Measurements from ENCODE around the gene AIFM3.

AIFM3 gene, protein sequence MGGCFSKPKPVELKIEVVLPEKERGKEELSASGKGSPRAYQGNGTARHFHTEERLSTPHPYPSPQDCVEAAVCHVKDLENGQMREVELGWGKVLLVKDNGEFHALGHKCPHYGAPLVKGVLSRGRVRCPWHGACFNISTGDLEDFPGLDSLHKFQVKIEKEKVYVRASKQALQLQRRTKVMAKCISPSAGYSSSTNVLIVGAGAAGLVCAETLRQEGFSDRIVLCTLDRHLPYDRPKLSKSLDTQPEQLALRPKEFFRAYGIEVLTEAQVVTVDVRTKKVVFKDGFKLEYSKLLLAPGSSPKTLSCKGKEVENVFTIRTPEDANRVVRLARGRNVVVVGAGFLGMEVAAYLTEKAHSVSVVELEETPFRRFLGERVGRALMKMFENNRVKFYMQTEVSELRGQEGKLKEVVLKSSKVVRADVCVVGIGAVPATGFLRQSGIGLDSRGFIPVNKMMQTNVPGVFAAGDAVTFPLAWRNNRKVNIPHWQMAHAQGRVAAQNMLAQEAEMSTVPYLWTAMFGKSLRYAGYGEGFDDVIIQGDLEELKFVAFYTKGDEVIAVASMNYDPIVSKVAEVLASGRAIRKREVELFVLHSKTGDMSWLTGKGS

DNA sequence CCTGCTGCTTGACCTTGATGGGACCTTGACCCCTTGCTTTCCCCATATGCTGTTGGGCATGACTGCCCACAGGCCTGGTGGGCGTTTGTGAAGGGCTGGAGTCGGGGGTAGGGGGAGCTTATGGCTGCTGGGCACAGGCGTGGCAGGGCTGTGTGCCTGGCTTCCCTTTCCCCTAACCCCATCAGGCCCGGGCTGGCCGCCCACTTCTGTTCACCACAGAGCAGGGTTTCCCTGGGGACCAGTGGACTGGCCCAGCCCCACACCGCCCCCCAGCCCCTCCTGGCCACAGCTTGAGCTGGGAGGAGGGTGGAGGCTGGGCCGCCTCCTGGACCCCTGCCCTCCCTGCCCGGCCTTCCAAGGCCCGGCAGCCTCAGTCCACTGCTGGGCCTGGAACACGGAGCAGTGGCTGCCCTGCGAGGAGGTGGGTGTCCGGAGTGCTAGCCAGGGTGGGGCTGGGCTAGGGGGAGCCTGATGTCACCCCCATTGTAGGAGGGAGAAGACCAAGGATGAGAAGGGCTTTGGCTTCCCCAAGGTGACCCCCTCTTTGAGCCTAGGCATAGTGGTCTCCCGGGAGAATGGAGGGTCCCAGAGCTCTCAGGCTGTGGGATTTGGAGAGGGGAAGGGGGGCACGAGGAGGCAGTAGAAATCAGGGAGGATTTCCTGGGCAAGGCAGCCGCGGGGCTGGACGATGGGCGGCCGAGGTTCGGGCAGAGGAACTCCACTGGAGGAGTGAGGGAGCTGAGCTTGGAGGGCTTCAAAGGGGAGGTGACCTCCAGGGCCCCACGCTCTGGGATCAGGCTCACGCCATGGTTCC, at the start of gene AIFM3:
AIFM3 (plus strand) TSS at position 373 of the 814 bp plus-strand sequence. CDS start 690 bp downstream, outside the sequence.
- Mint-ChIP-seq H3K4me3 (peak within 1 kb of the TSS in 2 of 3 experiments; percentile 40 to 43), H3K4me1 (no peaks in the 10 kb centered on the region), H3K9me3 (no peaks in the 10 kb centered on the region), H3K27ac (no peak within 1 kb of the TSS), H3K27me3 (ENCODE audit: low read depth) (peaks cover 41% of the 10 kb centered on the region), H3K36me3 (ENCODE audit: low read depth) (no peaks in the 10 kb centered on the region)
- TF ChIP-seq, protein P1, sequence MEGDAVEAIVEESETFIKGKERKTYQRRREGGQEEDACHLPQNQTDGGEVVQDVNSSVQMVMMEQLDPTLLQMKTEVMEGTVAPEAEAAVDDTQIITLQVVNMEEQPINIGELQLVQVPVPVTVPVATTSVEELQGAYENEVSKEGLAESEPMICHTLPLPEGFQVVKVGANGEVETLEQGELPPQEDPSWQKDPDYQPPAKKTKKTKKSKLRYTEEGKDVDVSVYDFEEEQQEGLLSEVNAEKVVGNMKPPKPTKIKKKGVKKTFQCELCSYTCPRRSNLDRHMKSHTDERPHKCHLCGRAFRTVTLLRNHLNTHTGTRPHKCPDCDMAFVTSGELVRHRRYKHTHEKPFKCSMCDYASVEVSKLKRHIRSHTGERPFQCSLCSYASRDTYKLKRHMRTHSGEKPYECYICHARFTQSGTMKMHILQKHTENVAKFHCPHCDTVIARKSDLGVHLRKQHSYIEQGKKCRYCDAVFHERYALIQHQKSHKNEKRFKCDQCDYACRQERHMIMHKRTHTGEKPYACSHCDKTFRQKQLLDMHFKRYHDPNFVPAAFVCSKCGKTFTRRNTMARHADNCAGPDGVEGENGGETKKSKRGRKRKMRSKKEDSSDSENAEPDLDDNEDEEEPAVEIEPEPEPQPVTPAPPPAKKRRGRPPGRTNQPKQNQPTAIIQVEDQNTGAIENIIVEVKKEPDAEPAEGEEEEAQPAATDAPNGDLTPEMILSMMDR (IDR thresholded peaks at IDR 0.05; ENCODE audit: unreplicated experiment in 3 of 3): no peak

DNA sequence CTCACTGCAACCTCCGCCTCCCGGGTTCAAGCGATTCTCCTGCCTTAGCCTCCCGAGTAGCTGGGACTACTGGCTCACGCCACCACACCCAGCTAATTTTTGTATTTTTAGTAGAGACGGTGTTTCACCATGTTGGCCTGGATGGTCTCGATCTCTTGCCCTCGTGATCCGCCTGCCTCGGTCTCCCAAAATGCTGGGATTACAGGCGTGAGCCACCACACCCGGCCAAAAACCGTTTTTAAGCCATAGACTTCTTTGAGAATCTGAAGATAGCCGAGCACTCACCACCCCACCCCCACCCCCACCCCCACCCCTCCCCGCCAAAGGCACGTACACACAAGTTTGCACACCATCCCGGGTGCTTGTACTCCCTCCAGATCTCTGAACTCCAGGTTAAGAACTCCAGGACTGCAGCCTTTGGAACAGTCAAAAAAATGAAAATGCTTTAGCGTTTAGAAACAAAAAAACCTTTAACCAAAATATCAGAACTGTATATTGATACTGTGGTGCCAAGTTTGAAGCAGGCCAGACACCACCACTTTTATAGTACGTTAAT, 48.3 kb upstream of the AIFM3 start:
- TF ChIP-seq, protein P1 (IDR thresholded peaks at IDR 0.05; ENCODE audit: unreplicated experiment in 3 of 3): no peak
- no peaks in the 10 kb centered on the region for H3K9me3 Mint-ChIP-seq
- peaks cover 37% of the 10 kb centered on the region for H3K4me1 Mint-ChIP-seq
- H3K27me3 Mint-ChIP-seq (ENCODE audit: low read depth): no peaks in the 10 kb centered on the region
- peak overlapping the region; percentile 86 to 99 (median 99) for H3K4me3 Mint-ChIP-seq
- peak overlapping the region; percentile 82 to 96 (median 95) for H3K27ac Mint-ChIP-seq
- peaks cover 13% of the 10 kb centered on the region for H3K36me3 Mint-ChIP-seq (ENCODE audit: low read depth)

DNA sequence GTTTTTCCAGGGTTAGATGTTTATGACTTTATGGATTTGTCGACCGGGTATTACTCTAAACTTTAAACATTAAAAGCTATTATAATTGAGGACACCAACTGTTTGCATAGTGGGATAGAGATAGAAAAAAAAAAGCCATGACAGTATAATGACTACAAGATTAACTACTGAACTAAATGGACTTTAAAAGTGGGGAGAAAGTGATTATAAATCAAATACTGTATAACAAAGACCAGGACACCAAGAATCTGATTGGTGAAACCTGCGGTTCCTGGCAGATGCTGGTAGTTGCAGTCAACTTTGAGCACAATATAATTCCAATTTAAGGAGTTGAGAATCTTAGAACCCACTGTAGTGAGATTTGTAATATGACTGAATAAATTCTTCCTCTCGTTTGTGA, 47.3 kb upstream of the AIFM3 start:
- Mint-ChIP-seq H3K4me1 (peaks cover 37% of the 10 kb centered on the region), H3K27me3 (ENCODE audit: low read depth) (no peaks in the 10 kb centered on the region), H3K4me3 (peak overlapping the region; percentile 86 to 99 (median 99)), H3K27ac (peak overlapping the region; percentile 24 to 82 (median 41)), H3K36me3 (ENCODE audit: low read depth) (peaks cover 18% of the 10 kb centered on the region), H3K9me3 (no peaks in the 10 kb centered on the region)
- TF ChIP-seq, protein P1 (IDR thresholded peaks at IDR 0.05; ENCODE audit: unreplicated experiment in 3 of 3): no peak

DNA sequence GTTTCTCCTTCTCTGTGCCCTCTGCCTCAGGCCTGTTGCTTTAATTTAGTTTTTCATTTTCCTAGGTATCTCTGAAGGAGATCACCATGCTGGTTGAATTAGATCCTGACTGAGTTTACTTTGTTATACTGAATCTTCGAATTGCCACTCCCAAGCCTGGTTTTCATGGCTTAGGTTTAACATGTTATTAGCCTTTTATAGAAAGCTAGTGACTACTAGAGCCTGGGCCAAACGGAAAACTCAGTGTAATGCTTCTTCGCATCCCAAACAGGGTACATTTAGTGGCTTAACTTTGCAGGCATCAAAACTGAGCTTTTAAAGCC, 46.2 kb upstream of the AIFM3 start:
- H3K27me3 Mint-ChIP-seq (ENCODE audit: low read depth): no peaks in the 10 kb centered on the region
- peak overlapping the region; percentile 25 to 85 (median 57) for H3K27ac Mint-ChIP-seq
- peak overlapping the region; percentile 86 to 99 (median 99) for H3K4me3 Mint-ChIP-seq
- H3K36me3 Mint-ChIP-seq (ENCODE audit: low read depth): peaks cover 20% of the 10 kb centered on the region
- H3K9me3 Mint-ChIP-seq: no peaks in the 10 kb centered on the region
- TF ChIP-seq, protein P1 (IDR thresholded peaks at IDR 0.05; ENCODE audit: unreplicated experiment in 3 of 3): no peak
- H3K4me1 Mint-ChIP-seq: peaks cover 39% of the 10 kb centered on the region

DNA sequence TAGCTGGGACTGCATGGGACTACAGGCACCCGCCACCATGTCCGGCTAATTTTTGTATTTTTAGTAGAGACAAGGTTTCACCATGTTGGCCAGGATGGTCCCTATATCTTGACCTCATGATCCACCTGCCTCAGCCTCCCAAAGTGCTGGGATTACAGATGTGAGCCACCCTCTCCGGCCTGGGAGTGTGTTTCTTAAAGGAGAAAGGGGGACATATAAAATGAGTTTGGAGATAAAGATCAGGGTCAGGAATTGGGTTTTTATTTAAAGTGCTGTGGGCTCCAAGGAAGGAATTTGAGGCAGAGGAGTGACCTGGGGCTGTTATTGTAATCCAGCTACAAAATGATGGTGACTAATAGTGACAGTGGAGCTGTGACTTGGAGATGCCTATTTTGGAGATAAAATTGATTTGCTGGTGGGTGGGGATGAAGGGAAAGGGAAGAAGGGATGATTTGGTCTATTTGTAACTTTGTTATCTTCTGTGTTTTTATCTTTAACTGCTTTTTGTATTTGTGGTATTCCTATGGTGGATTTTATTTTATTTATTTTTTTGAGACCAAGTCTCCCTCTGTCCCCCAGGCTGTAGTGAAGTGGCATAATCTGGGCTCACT, 44.8 kb upstream of the AIFM3 start:
- peak overlapping the region in 2 of 3 experiments; percentile 5 to 23 for H3K27ac Mint-ChIP-seq
- H3K36me3 Mint-ChIP-seq (ENCODE audit: low read depth): peaks cover 28% of the 10 kb centered on the region
- peak overlapping the region; percentile 14 to 68 (median 43) for H3K4me3 Mint-ChIP-seq
- TF ChIP-seq, protein P1 (IDR thresholded peaks at IDR 0.05; ENCODE audit: unreplicated experiment in 3 of 3): no peak
- H3K4me1 Mint-ChIP-seq: peaks cover 42% of the 10 kb centered on the region
- H3K27me3 Mint-ChIP-seq (ENCODE audit: low read depth): no peaks in the 10 kb centered on the region
- H3K9me3 Mint-ChIP-seq: no peaks in the 10 kb centered on the region

Measured in nephron (organoid).